LNCAP (cell line): ENCODE results near the gene SYNE2.

Source experiments
- TF ChIP-seq, protein P1 (sequence below): fragments of 450-650 bp; IDR thresholded peaks from 2 replicates; pipeline ENCODE4 v1.5.1; 2017; ENCODE audit warnings: mild to moderate bottlenecking

SYNE2 gene, protein sequence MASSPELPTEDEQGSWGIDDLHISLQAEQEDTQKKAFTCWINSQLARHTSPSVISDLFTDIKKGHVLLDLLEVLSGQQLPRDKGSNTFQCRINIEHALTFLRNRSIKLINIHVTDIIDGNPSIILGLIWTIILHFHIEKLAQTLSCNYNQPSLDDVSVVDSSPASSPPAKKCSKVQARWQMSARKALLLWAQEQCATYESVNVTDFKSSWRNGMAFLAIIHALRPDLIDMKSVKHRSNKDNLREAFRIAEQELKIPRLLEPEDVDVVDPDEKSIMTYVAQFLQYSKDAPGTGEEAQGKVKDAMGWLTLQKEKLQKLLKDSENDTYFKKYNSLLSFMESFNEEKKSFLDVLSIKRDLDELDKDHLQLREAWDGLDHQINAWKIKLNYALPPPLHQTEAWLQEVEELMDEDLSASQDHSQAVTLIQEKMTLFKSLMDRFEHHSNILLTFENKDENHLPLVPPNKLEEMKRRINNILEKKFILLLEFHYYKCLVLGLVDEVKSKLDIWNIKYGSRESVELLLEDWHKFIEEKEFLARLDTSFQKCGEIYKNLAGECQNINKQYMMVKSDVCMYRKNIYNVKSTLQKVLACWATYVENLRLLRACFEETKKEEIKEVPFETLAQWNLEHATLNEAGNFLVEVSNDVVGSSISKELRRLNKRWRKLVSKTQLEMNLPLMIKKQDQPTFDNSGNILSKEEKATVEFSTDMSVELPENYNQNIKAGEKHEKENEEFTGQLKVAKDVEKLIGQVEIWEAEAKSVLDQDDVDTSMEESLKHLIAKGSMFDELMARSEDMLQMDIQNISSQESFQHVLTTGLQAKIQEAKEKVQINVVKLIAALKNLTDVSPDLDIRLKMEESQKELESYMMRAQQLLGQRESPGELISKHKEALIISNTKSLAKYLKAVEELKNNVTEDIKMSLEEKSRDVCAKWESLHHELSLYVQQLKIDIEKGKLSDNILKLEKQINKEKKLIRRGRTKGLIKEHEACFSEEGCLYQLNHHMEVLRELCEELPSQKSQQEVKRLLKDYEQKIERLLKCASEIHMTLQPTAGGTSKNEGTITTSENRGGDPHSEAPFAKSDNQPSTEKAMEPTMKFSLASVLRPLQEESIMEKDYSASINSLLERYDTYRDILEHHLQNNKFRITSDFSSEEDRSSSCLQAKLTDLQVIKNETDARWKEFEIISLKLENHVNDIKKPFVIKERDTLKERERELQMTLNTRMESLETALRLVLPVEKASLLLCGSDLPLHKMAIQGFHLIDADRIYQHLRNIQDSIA (N-terminal part only)

GRCh38 chr14:63852817-63853731, at the start of gene SYNE2:
Gene SYNE2 (plus strand): TSS chr14:63853004. CDS start chr14:63909149, 56,145 bp downstream.
- TF ChIP-seq, protein P1, sequence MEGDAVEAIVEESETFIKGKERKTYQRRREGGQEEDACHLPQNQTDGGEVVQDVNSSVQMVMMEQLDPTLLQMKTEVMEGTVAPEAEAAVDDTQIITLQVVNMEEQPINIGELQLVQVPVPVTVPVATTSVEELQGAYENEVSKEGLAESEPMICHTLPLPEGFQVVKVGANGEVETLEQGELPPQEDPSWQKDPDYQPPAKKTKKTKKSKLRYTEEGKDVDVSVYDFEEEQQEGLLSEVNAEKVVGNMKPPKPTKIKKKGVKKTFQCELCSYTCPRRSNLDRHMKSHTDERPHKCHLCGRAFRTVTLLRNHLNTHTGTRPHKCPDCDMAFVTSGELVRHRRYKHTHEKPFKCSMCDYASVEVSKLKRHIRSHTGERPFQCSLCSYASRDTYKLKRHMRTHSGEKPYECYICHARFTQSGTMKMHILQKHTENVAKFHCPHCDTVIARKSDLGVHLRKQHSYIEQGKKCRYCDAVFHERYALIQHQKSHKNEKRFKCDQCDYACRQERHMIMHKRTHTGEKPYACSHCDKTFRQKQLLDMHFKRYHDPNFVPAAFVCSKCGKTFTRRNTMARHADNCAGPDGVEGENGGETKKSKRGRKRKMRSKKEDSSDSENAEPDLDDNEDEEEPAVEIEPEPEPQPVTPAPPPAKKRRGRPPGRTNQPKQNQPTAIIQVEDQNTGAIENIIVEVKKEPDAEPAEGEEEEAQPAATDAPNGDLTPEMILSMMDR, result peak; percentile 19; the same call in 1 of the 2 replicates

DNA sequence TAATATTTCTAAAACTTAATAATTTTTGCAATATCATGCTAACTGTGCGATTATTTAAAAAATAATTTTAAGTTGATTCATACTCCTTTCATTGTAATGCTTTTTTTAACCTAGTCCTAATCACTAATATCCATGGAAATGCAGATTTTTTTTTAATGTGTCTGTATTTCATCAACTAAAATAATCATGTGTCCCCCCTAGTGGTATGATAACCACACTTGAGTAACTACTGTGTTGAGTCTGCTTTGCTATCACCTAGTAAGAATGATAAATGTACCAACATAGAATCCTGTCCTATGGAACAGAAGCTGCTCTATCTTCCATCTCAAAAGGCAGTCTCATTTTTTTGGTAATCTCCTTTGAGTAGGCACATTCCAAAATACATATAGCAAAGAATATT, 19.1 kb upstream of the SYNE2 start:
- TF ChIP-seq, protein P1, result no peak

DNA sequence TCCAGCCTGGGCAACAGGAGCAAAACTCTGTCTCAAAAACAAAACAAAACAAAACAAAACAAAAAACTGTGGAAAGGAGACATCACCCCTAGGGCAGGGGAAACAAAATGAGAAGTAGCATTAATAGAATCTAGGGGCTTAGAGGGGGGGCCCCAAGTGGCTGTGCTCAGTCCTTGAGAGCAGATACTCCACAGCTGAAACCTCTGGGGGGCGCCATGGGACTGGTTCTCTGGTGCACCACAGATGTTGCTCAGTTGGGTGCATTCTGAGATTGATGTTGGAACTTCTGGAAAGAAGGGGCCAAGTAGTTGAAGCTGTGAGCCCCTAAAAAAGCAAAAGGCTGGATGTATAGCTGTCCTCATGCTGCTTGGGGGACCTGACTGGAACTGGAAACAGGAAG, 11.8 kb upstream of the SYNE2 start:
- TF ChIP-seq, protein P1, result peak; percentile 13; the same call in 1 of the 2 replicates

DNA sequence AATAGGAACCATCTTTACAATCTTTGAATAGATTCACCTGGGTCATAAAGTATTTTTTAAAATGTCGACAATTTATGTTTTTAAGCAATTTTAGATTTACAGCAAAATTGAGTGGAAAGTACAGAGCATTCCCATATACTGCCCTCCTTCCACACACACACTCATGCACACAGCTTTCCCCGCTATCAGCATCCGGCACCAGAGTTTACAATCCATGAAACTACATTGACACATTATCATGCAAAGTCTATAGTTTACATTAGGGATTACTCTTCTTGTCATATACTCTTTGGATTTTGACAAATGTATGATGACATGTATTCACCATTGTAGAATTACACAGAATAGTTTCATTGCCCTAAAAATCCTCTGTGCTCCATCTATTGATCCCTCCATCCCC, 9.0 kb upstream of the SYNE2 start:
- TF ChIP-seq, protein P1, result no peak

GRCh38 chr14:63848890-63849289, 3.9 kb upstream of the SYNE2 start:
- TF ChIP-seq, protein P1, result no peak

- TF ChIP-seq, protein P1, result no peak
Observed at GRCh38 chr14:63852271-63852816, 460 bp upstream of the SYNE2 start.
